Neural progenitor cell (in vitro differentiated cells): Measurements from ENCODE around the gene LTBP1.

Source experiments
- EZH2 ChIP-seq: fragments of 200-600 bp; sonication (generic); IDR thresholded peaks from 2 replicates; pipeline ENCODE4 v1.6.1; 2017; ENCODE audit warnings: antibody characterized with exemption, mild to moderate bottlenecking, moderate library complexity
- EZH2phosphoT487 ChIP-seq: fragments of 200-600 bp; sonication (generic); IDR thresholded peaks from 2 replicates; pipeline ENCODE4 v1.6.1; 2017; ENCODE audit warnings: antibody characterized with exemption
- TF ChIP-seq, protein P1 (sequence below): fragments of 200-600 bp; sonication (generic); IDR thresholded peaks from 2 replicates; pipeline ENCODE4 v1.5.1; 2017; ENCODE audit warnings: antibody characterized with exemption, mild to moderate bottlenecking

GRCh38 chr2:33186937-33187336 lies 240.2 kb downstream of the LTBP1 start:
- TF ChIP-seq, protein P1, sequence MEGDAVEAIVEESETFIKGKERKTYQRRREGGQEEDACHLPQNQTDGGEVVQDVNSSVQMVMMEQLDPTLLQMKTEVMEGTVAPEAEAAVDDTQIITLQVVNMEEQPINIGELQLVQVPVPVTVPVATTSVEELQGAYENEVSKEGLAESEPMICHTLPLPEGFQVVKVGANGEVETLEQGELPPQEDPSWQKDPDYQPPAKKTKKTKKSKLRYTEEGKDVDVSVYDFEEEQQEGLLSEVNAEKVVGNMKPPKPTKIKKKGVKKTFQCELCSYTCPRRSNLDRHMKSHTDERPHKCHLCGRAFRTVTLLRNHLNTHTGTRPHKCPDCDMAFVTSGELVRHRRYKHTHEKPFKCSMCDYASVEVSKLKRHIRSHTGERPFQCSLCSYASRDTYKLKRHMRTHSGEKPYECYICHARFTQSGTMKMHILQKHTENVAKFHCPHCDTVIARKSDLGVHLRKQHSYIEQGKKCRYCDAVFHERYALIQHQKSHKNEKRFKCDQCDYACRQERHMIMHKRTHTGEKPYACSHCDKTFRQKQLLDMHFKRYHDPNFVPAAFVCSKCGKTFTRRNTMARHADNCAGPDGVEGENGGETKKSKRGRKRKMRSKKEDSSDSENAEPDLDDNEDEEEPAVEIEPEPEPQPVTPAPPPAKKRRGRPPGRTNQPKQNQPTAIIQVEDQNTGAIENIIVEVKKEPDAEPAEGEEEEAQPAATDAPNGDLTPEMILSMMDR, result no peak
- TF ChIP-seq EZH2 (no peak), EZH2phosphoT487 (no peak)
